Medulla oblongata (tissue), 1 donor: ENCODE data around the gene POGLUT2.

Experiments used
- DNase-seq: peaks from one replicate; pipeline ENCODE4 v3.0.0-alpha.2; 2015; ENCODE audit errors: extremely low spot score

POGLUT2 gene

GRCh38 chr13:102768909-102769308 lies 29.9 kb downstream of the POGLUT2 start:
- no peak for DNase-seq

GRCh38 chr13:102763741-102764140 lies 35.0 kb downstream of the POGLUT2 start:
- DNase-seq, result no peak

GRCh38 chr13:102761071-102761470 lies 37.7 kb downstream of the POGLUT2 start:
- DNase-seq, result no peak

GRCh38 chr13:102758842-102759241 lies 39.9 kb downstream of the POGLUT2 start:
- DNase-seq, result no peak

GRCh38 chr13:102757006-102757405 lies 41.8 kb downstream of the POGLUT2 start:
- no peak for DNase-seq

GRCh38 chr13:102751886-102752285 lies 46.9 kb downstream of the POGLUT2 start:
- no peak for DNase-seq

GRCh38 chr13:102742506-102742905 lies 56.3 kb downstream of the POGLUT2 start:
- DNase-seq, result no peak

- no peak for DNase-seq
These were observed 56.7 kb downstream of the POGLUT2 start for GRCh38 chr13:102742101-102742500.
